ENCODE results near the gene ABCB10. TPM values are rescaled to one million over a fixed set of nuclear protein-coding genes. Genes with fewer than 3 reads are reported as not detected.

Gene ABCB10
- total RNA-seq, 6 experiments from 2014 or later, result 16.1 to 21.0 (median 18.4) TPM

DNA sequence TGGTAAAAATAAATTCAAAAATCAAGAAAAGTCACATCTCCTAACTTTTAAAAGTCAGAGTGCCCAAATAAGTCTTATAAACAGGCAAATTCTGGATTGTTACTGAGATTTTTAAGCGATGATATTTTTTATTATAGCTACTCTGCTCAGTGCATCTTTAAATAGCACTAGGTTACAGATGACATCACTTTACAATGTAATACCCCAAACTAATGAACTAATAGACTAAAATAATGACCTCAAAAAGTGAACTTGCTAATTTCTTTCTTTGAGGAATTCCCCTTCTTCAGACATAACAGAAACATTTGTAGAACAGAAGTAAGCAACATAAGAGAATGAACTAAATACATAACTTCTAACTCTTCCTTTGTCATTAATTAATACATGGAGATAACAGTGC is 91.6 kb downstream of the ABCB10 start:
- TF ChIP-seq, protein P1, sequence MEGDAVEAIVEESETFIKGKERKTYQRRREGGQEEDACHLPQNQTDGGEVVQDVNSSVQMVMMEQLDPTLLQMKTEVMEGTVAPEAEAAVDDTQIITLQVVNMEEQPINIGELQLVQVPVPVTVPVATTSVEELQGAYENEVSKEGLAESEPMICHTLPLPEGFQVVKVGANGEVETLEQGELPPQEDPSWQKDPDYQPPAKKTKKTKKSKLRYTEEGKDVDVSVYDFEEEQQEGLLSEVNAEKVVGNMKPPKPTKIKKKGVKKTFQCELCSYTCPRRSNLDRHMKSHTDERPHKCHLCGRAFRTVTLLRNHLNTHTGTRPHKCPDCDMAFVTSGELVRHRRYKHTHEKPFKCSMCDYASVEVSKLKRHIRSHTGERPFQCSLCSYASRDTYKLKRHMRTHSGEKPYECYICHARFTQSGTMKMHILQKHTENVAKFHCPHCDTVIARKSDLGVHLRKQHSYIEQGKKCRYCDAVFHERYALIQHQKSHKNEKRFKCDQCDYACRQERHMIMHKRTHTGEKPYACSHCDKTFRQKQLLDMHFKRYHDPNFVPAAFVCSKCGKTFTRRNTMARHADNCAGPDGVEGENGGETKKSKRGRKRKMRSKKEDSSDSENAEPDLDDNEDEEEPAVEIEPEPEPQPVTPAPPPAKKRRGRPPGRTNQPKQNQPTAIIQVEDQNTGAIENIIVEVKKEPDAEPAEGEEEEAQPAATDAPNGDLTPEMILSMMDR (IDR thresholded peaks at IDR 0.05), result no peak
- no peak overlapping the region for H3K4me3 Mint-ChIP-seq
- no peaks in the 10 kb centered on the region for H3K9me3 Mint-ChIP-seq
- no peaks in the 10 kb centered on the region for H3K4me1 Mint-ChIP-seq (ENCODE audit: low read depth)
- no peaks in the 10 kb centered on the region for H3K27me3 Mint-ChIP-seq (ENCODE audit: insufficient read depth)
- no peak for DNase-seq
- H3K27ac Mint-ChIP-seq, result no peak overlapping the region
- peaks cover 29% of the 10 kb centered on the region for H3K36me3 Mint-ChIP-seq (ENCODE audit: low read depth)

Other genes starting within 250 kb of the ABCB10 start
- 1 to 10 TPM; 4.6 to 6.4 (median 5.7) TPM for gene CCSAP, start 215.7 kb downstream of the ABCB10 start, total RNA-seq (2021; fragmentation: NEBNext Ultra II Directional; extraction: Animal tissue kit (Norgen Biotek cat#: 25700))
- gene ACTA1, start 124.6 kb downstream of the ABCB10 start, total RNA-seq (2021; fragmentation: NEBNext Ultra II Directional; extraction: Animal tissue kit (Norgen Biotek cat#: 25700)), result not detected
- gene NUP133, start 50.4 kb downstream of the ABCB10 start, total RNA-seq (2021; fragmentation: NEBNext Ultra II Directional; extraction: Animal tissue kit (Norgen Biotek cat#: 25700)), result 10 to 100 TPM; 34.3 to 42.8 (median 36.0) TPM
- gene TAF5L, start 67.4 kb upstream of the ABCB10 start, total RNA-seq (2021; fragmentation: NEBNext Ultra II Directional; extraction: Animal tissue kit (Norgen Biotek cat#: 25700)), result 10 to 100 TPM; 17.6 to 20.7 (median 20.3) TPM
- gene URB2, start 67.5 kb upstream of the ABCB10 start, total RNA-seq (2021; fragmentation: NEBNext Ultra II Directional; extraction: Animal tissue kit (Norgen Biotek cat#: 25700)), result 10 to 100 TPM in 3 of 6 experiments, 1 to 10 TPM in 3; 8.8 to 12.6 (median 9.8) TPM

Measured in HFFc6 (cell line).